Uterus (tissue), 4 donors: ENCODE data around the gene TPPP. TPM values are rescaled to one million over a fixed set of nuclear protein-coding genes. Genes with fewer than 3 reads are reported as not detected.

Source experiments
- DNase-seq, 2 donors: peaks; one replicate each; pipeline ENCODE4 v3.0.0-alpha.2; 2019 to 2020
- H3K27ac ChIP-seq, 2 donors: fragments of 200-600 bp; sonication (generic); 1 replicate in 1 of 2; 2 replicates in 1 of 2; pipeline ENCODE4 v1.5.1; 2016 to 2018
- H3K27me3 ChIP-seq, 2 donors: fragments of 200-600 bp; sonication (generic); one replicate each; pipeline ENCODE4 v1.5.1; 2018 to 2019; ENCODE audit warnings: control low read depth in 1 of 2
- H3K36me3 ChIP-seq, 2 donors: fragments of 200-600 bp; sonication (generic); one replicate each; pipeline ENCODE4 v1.5.1; 2019; ENCODE audit warnings: control low read depth in 1 of 2
- H3K4me1 ChIP-seq, 2 donors: fragments of 200-600 bp; sonication (generic); one replicate each; pipeline ENCODE4 v1.5.1; 2018 to 2019; ENCODE audit warnings: control low read depth in 1 of 2
- H3K4me3 ChIP-seq, 2 donors: fragments of 200-600 bp; sonication (generic); 1 replicate in 1 of 2; 2 replicates in 1 of 2; pipeline ENCODE4 v1.5.1; 2018 to 2019; ENCODE audit warnings: mild to moderate bottlenecking in 1 of 2
- H3K9me3 ChIP-seq, 2 donors: fragments of 200-600 bp; sonication (generic); one replicate each; pipeline ENCODE4 v1.5.1; 2019; ENCODE audit warnings: control low read depth in 1 of 2
- POLR2A ChIP-seq, 2 donors: fragments of 450-650 bp; IDR thresholded peaks; one replicate each; pipeline ENCODE4 v1.6.1; 2016; ENCODE audit warnings: antibody characterized with exemption in 2 of 2, mild to moderate bottlenecking in 1 of 2, moderate library complexity in 1 of 2
- intact Hi-C: fragments of 100-400 bp; cut with DNase I; formaldehyde crosslinking; loops from one replicate; pipeline ENCODE4 v1.15.1; 2023; ENCODE audit warnings: low total_unique reads
- total RNA-seq, 4 donors: library from RNA; depleted of rRNA in 3 of 4; stranded (reverse); fragments of >200 nt in 3 of 4; gene quantifications; one replicate each; pipeline versions ENCODE4 v1.1.0 to v1.2.4, GENCODE V29; 2014 to 2023
- TF ChIP-seq, protein P1 (sequence below), 4 experiments: fragments of 200-600 bp in 2 of 4; fragments of 450-650 bp in 2 of 4; sonication (generic) in 2 of 4; IDR thresholded peaks; one replicate each; pipeline ENCODE4 v1.5.1; 2016 to 2019; ENCODE audit warnings: antibody characterized with exemption in 4 of 4, mild to moderate bottlenecking in 2 of 4, moderate library complexity in 1 of 4
- donor health status: DM: yes; HTN: yes; CAD: no.

The TPPP gene
- total RNA-seq, 4 donors from 2014 or later: 0.26 to 8.0 (median 1.0) TPM

DNA sequence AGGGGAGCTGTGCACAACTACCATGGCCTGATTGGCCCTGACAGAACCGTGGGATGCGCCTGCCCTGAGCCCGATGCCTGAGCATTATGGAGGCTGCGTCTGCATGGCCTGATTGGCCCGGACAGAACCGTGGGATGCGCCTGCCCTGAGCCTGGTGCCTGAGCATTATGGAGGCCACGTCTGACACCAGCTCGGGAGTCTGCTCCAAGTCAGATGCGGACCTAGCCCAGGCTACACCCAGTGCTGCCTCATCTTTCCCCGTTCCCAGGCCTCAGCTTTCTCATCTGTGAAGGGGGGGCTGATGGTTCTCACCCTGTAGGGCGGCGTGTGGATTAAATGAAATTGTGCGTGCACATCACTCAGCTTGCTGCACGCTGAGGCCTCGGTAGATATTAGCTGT, 73.7 kb downstream of the TPPP start:
- Histone ChIP-seq H3K27ac (no peak overlapping the region), H3K4me3 (no peak overlapping the region), H3K4me1 (no peaks in the 10 kb centered on the region), H3K9me3 (no peaks in the 10 kb centered on the region), H3K27me3 (no peaks in the 10 kb centered on the region), H3K36me3 (no peaks in the 10 kb centered on the region)
- TF ChIP-seq, protein P1, sequence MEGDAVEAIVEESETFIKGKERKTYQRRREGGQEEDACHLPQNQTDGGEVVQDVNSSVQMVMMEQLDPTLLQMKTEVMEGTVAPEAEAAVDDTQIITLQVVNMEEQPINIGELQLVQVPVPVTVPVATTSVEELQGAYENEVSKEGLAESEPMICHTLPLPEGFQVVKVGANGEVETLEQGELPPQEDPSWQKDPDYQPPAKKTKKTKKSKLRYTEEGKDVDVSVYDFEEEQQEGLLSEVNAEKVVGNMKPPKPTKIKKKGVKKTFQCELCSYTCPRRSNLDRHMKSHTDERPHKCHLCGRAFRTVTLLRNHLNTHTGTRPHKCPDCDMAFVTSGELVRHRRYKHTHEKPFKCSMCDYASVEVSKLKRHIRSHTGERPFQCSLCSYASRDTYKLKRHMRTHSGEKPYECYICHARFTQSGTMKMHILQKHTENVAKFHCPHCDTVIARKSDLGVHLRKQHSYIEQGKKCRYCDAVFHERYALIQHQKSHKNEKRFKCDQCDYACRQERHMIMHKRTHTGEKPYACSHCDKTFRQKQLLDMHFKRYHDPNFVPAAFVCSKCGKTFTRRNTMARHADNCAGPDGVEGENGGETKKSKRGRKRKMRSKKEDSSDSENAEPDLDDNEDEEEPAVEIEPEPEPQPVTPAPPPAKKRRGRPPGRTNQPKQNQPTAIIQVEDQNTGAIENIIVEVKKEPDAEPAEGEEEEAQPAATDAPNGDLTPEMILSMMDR (IDR thresholded peaks at IDR 0.05): no peak
- no peak for TF ChIP-seq POLR2A (IDR thresholded peaks at IDR 0.05)
- intact Hi-C loops: no loop called here
- DNase-seq: no peak

DNA sequence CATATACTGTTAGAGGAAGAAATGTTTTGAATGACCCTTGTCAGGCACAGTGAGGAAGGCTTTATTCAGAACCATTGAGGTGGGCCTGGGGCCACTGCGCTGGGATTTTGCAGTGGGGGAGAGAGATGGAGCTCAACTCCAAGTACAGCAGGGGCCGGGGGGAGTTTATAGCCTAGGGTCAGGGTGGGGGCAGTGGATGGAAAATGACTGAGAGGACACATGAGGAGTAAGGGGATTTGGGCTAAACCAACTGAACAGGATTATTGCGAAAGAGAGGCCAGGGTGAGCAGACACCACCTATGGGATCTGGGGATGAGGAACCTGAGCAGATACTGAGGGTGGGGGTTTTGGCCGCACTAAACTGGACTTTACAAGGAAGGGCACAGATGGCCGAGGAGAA, 74.7 kb downstream of the TPPP start:
- Histone ChIP-seq H3K36me3 (no peaks in the 10 kb centered on the region), H3K27ac (no peak overlapping the region), H3K27me3 (no peaks in the 10 kb centered on the region), H3K4me3 (no peak overlapping the region), H3K4me1 (no peaks in the 10 kb centered on the region), H3K9me3 (no peaks in the 10 kb centered on the region)
- intact Hi-C loops: no loop called here
- no peak for DNase-seq
- TF ChIP-seq, protein P1 (IDR thresholded peaks at IDR 0.05): no peak
- TF ChIP-seq POLR2A (IDR thresholded peaks at IDR 0.05): no peak

DNA sequence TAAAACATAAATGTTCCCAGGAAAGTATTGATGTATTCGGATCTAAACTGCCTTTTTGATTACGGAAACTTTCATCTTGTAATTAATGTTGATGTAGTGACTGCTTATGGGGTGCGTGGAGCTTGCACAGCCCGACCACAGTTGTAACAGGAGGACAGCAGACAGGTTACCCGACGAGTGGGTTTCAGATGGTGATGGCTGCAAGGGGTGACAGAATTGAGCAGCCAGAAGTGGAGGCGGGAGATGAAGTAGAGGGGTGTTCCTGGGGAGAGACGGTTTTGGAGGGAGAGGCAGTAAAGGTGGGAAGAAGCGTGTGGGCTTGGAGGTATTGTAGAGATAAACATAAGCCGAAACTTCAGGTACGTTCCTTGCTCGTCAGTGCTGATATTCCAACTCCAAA, 75.3 kb downstream of the TPPP start:
- H3K36me3 ChIP-seq: no peaks in the 10 kb centered on the region
- no peak overlapping the region for H3K27ac ChIP-seq
- no peaks in the 10 kb centered on the region for H3K27me3 ChIP-seq
- no peaks in the 10 kb centered on the region for H3K4me1 ChIP-seq
- DNase-seq: no peak
- intact Hi-C loops: no loop called here
- no peaks in the 10 kb centered on the region for H3K9me3 ChIP-seq
- H3K4me3 ChIP-seq: no peak overlapping the region
- TF ChIP-seq, protein P1 (IDR thresholded peaks at IDR 0.05): no peak
- TF ChIP-seq POLR2A (IDR thresholded peaks at IDR 0.05): no peak

DNA sequence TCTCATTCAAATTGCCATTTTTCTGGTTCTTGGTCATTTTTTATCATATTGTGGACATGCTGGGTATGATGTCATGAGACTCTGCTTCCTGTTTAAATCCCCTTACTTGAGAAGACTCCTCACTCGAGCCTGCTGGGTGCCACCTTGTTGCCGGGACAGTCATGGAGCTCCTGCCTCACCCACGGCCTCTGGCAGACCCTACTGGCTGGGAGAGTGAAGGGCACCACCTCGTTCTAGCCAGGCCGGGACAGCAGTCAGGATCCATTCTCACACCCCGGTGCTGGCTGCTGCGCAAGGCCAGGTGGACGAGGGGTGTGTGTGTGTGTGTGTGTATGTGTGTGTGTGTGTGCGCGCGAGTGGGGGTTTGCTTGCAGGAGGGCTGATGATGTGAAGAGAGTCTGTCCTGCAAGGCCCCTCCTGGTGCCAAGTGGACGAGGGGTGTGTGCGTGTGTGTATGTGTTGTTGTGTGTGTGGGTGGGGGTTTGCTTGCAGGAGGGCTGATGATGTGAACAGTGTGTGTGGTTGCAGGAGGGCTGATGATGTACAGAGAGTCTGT, 76.6 kb downstream of the TPPP start:
- Histone ChIP-seq H3K36me3 (no peaks in the 10 kb centered on the region), H3K9me3 (no peaks in the 10 kb centered on the region), H3K4me3 (no peak overlapping the region), H3K27ac (no peak overlapping the region), H3K27me3 (no peaks in the 10 kb centered on the region), H3K4me1 (no peaks in the 10 kb centered on the region)
- intact Hi-C loops: no loop called here
- TF ChIP-seq, protein P1 (IDR thresholded peaks at IDR 0.05): no peak
- TF ChIP-seq POLR2A (IDR thresholded peaks at IDR 0.05): no peak
- peak in 1 of 2 donors; percentile 6 for DNase-seq

DNA sequence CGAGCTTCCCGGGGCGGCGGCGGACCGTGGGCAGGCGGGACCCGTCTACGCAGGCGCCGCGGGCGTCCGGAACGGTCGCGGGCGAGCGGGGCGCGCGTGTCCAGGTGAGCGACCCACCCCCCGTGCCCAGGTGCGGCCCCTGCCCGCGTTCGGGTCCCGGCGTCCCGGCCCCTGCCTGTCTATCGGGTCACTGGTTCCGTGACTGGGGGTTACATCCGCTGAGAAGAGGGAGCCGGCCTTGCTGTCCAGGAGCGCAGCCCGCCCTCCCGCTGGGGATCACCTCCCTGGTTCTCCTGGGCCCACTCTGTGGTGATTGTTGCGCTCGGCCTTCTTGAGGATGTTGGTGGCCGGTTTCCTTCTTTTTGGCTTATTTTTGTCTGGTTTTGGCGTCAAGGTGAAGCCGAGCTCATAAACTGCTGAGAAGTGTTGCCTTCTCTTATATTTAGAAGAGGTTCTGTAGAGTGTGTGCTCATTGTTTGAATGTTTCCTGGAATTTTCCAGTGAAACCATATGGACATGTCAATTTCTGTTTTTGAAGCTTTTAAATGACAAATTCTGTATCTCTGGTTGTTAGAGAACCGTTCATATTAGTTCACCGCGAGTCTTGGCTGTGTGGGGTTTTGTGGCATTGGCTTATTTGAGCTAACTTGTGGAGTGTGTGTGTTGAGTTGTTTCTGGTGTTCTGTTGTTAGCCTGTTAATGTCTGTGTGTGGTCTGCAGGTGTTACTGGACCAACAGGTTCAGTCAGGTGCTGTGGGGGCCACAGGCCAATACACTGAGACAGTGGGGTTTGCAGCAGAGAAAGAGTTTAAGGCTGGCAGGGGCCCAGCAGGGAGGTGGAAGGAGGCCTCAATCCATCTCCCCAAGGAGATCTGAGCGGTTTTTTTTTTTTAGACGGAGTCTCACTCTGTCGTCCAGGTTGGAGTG, 80.4 kb downstream of the TPPP start:
- Histone ChIP-seq H3K36me3 (no peaks in the 10 kb centered on the region), H3K27ac (no peak overlapping the region), H3K4me3 (peak overlapping the region; percentile 51 to 69), H3K4me1 (no peaks in the 10 kb centered on the region), H3K27me3 (no peaks in the 10 kb centered on the region), H3K9me3 (no peaks in the 10 kb centered on the region)
- intact Hi-C loops: no loop called here
- no peak for DNase-seq
- TF ChIP-seq, protein P1 (IDR thresholded peaks at IDR 0.05): no peak
- no peak for TF ChIP-seq POLR2A (IDR thresholded peaks at IDR 0.05)
